Sciatic nerve (tissue), 2 donors: ENCODE measurements around the gene IRF2BP1. TPM values are rescaled to one million over a fixed set of nuclear protein-coding genes. Genes with fewer than 3 reads are reported as not detected.

ENCODE experiments used
- ATAC-seq: fragments of 200-7000 bp; cut with Tn5 transposase; one replicate; pipeline ENCODE4 v1.9.1; 2020; ENCODE audit warnings: mild to moderate bottlenecking, moderate library complexity
- DNase-seq: peaks from one replicate; pipeline ENCODE4 v3.0.0-alpha.2; 2020; ENCODE audit warnings: low spot score
- intact Hi-C: fragments of 100-400 bp; cut with DNase I; formaldehyde crosslinking; loops from one replicate; pipeline ENCODE4 v1.14.2; 2022
- total RNA-seq: library from RNA; stranded (reverse); fragmentation: NEBNext Ultra II Directional; extraction: Animal tissue kit (Norgen Biotek cat#: 25700); gene quantifications from one replicate; pipeline ENCODE4 v1.2.1, GENCODE V29; 2021
- donor health status: DM: no; HTN: no; CAD: no.
- donor health status: DM: no; HTN: no; CAD: no.

Gene IRF2BP1
- 21.0 TPM for total RNA-seq

- ATAC-seq (peak; percentile 95), DNase-seq (peak; percentile 94)
- intact Hi-C loops, result no loop called here
These were observed at the start of gene IRF2BP1 for GRCh38 chr19:45885556-45886426. Gene IRF2BP1, minus strand, starts transcription at chr19:45886141. Its CDS starts 367 bp downstream, at chr19:45885774.

DNA sequence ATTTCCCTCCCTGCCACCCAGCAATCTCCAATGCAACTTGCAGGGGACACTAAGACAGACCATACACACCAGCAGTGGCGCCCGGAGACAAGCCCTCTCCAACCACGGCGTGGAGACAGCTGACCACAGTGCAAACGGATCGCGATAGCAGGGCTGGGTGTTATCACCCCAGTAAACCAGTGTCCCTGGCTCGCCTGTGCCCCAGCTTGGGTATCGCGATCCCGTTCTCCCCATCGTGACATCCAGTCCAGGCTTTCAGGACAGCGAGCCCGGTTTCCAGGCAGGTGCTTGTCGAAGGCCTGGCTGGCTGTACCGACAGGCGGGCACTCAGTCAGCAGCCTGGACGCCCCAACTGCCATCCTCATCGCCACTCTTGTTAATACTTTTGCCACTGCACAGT is 49.3 kb upstream of the IRF2BP1 start:
- intact Hi-C loops, result no loop called here
- DNase-seq (no peak), ATAC-seq (no peak)

- ATAC-seq (no peak), DNase-seq (no peak)
- intact Hi-C loops, result no loop called here
These were observed 48.8 kb upstream of the IRF2BP1 start for GRCh38 chr19:45934551-45935230.

DNA sequence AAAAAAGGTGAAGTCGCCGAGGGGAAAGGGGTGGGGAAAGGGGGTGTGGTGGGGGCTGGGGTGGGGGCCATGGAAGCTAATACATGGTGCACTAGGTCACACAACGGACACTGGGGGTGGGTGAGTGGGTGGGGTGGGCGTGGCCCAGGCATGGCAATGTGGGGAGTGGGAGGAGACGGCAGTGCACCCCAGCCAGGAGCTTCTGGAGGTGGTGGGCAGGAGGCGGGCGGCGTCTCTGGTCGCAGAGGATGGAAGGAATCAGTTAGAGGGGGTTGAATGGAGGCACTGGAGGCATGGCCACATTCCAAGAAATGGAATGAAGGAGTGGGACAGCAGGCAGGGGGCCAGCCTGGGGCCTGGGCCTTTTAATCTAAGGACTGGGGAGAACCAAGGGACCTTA is 47.8 kb upstream of the IRF2BP1 start:
- ATAC-seq (no peak), DNase-seq (no peak)
- intact Hi-C loops, result no loop called here

DNA sequence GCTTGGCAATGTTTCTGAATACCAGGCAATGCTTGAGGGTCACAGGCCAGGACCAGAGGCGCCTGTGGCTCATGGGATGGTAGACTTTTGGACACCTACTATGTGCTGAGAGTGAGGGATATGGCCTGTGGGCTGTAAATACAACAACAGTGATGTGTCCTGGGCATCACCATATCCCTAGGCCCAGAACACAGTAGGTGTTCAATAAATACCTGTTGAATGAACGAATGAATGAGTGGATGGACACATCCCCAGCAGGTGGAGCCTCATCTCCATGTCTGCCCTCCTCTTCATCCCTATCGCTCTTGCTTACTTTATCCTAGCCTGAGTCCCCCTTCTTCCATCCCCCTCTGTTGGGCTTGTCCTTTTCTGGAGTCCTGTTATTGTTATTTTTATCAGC is 45.1 kb upstream of the IRF2BP1 start:
- no peak for DNase-seq
- ATAC-seq, result no peak
- intact Hi-C loops, result no loop called here

DNA sequence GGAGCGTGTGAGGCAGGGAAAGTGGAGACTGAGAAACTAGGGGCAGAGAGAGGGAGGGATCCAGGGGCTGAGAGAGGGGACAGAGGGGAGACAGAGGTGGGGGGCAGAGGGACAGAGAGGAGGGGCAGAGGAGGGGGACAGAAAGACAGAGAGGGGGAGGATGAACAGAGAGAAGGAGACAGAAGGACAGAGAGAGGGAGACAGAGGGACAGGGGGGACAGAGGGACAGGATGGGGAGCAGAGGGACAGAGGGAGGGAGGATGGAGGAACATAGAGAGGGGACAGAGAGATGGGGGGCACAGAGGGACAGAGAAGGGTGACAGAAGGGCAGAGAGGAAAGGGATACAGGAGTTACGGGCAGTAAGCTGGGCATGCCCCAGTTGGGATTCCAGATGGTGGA is 43.3 kb upstream of the IRF2BP1 start:
- DNase-seq, result no peak
- no peak for ATAC-seq
- intact Hi-C loops, result no loop called here

- peak; percentile 96 for DNase-seq
- intact Hi-C loops, result no loop called here
- ATAC-seq, result peak; percentile 96
These were observed 41.8 kb upstream of the IRF2BP1 start for GRCh38 chr19:45927565-45928261.

DNA sequence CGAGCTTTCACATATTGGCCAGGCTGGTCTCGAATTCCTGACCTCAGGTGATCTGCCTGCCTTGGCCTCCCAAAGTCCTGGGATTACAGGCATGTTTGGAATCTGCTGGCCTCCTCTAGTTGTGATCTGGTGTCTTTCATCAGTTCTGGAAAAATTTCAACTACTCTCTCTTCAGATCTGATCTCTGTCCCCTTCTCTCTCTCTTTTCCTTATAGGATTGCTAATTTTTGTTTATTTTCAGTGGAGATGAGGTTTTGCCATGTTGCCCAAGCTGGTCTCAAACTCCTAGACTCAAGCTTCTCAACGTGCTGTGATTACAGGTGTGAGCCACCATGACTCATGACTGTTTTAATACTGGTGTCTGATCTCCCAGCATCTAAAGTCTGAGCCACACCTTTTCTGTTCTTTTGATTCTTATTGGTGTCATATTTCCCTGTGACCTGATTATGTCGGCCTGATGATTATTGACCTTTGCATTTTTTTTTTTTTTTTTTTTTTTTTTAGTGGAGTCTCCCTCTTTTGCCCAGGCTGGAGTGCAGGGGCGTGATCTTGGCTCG is 39.0 kb upstream of the IRF2BP1 start:
- DNase-seq (no peak), ATAC-seq (no peak)
- intact Hi-C loops, result no loop called here

DNA sequence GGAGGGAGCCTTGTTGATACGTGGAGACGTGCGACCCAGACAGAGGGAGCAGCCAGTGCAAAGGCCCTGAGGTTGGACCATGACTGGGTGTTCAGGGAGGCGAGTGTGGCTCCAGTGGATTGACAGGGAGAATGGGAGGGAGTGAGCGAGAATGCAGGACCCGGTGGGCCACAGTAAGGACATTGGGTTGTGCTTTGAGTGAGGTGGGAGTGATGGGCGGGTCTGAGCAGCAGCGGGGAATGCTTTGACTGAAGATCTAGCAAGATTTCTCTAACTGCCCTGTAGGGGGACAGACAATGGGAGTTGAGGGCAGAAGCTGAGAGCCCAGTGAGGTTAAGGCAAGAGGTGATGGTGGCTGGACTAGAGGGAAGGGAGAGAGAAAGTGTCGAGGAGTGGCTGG is 36.3 kb upstream of the IRF2BP1 start:
- DNase-seq, result no peak
- ATAC-seq, result no peak
- intact Hi-C loops, result no loop called here

DNA sequence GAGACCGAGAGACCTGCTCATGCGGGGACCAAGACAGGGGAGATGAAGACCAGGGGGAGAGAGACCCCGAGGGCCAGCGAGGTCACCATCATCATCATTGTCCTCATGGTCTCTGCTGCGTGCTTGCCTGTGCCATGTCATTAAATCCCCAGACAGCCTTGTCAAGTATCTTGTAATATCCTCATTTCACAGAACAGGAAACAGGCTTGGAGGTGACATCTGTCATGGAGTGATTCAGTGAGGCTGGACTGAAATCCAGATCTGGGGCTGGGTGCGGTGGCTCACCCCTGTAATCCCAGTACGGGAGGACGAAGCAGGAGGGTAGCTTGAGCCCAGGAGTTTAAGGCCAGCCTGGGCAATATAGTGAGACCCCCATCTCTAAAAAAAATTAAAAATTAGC is 34.5 kb upstream of the IRF2BP1 start:
- no peak for DNase-seq
- ATAC-seq, result no peak
- intact Hi-C loops, result no loop called here

DNA sequence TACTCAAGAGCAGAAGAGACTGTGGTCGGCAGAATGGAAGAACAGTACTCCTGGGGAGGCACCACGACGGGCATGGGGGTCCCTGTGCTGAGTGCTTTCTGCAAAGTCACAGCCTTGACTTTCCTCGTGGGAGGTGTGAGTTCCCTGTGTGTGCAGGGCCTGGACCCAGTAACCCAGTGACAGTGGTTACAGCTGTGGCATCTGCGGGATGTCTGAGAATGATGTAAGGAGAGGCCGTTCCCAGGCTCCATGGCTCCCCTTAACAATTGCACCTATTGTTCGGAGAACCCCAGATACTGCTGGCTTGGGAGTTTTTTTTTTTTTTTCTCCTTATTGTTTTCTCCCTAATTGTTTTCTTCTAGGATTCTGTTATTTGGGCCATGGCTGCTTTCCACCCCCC is 33.7 kb upstream of the IRF2BP1 start:
- intact Hi-C loops, result no loop called here
- peak; percentile 28 for ATAC-seq
- DNase-seq, result no peak

- intact Hi-C loops, result no loop called here
- DNase-seq (no peak), ATAC-seq (no peak)
These were observed 32.8 kb upstream of the IRF2BP1 start for GRCh38 chr19:45918721-45919120.

- no peak for DNase-seq
- intact Hi-C loops, result no loop called here
- ATAC-seq, result no peak
These were observed 31.6 kb upstream of the IRF2BP1 start for GRCh38 chr19:45917421-45918091.

DNA sequence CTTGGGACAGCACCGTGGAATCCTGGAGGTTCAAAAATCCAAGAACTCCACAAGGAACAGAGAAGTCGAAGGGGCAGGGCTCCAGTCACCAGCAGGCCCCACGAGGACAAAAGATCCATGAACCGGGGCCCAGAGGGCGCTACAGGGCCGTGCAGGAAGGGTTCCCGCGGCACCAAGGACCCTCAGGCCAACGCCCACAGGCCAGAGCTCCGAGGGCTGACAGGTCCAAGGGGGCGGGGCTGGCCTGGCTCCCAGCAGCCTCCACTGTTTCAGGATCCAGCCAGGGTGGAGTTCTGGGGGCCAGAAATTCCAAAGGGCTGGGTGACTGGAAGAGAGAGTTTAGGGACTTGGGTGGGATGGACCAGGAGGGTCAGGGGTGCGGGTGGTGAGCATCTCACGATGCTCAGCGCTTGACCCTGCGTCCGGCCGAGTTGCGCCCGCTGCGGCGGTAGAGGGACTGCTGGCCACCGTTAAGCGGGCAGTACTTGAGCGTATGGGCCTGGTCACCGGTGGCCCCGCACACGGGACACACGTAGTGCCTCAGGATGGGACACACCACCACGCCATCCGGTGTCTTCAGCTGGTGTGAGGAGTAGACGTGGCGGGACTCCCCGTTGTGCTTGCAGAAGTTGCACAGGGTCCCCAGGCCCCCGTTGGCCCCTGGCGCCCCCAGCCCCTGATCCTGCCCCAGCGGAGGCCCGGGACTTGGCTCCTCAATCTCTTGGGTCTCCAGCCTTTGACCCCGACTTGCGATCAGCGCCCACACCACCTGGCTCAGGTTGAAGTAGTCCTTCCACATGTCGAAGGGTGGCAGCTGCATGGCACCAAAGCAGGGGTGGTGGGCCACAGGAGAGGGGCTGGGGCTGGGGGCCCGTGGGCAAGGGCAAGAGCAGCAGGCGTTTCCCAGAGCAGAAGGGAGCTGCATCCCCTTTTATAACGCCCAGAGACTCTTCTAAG is 28.2 kb upstream of the IRF2BP1 start, which contains the start of gene NANOS2:
Gene NANOS2, minus strand, starts transcription at position 905 of the 957 bp plus-strand sequence. Its CDS starts 85 bp downstream, at position 820.
- DNase-seq (no peak), ATAC-seq (no peak)
- intact Hi-C loops, result no loop called here

DNA sequence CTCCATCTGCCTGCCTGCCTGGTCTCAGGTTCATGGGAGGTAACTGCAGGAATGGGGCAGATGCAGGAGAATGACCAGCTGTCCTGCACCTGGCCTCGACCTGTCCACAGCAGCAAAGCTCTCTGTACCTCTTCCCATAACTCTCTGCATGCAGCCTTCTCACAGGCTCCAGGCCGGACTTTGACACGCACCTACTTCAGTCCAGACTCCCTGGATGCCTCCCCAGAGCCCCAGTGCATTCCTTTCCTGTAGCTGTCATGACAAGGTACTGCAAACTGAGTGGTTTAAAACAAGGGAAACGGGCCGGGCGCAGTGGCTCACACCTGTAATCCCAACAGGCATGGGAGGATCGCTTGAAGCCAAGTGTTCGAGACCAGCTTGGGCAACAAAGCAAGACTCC is 25.4 kb upstream of the IRF2BP1 start:
- intact Hi-C loops, result no loop called here
- no peak for ATAC-seq
- no peak for DNase-seq

DNA sequence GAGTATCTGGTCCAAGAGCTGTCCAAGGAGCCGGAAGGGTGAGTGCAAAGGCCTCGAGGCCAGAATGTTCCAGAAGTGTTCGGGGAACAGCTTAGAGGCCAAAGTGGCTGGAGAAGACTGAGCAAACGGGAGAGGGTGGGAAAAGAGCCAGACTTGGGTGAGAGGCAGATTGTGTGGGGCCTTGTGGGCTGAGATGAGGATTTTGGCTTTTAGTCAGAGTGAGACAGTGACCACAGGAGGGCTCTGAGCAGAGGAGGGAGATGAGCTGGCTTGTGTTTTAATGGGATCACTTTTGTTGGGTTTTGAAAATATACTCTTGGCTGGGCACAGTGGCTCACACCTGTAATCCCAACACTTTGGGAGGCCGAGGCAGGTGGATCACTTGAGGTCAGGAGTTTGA is 23.0 kb upstream of the IRF2BP1 start:
- ATAC-seq (no peak), DNase-seq (no peak)
- intact Hi-C loops, result no loop called here

- ATAC-seq, result no peak
- DNase-seq, result no peak
- intact Hi-C loops, result no loop called here
These were observed 20.3 kb upstream of the IRF2BP1 start for GRCh38 chr19:45906221-45906620.

DNA sequence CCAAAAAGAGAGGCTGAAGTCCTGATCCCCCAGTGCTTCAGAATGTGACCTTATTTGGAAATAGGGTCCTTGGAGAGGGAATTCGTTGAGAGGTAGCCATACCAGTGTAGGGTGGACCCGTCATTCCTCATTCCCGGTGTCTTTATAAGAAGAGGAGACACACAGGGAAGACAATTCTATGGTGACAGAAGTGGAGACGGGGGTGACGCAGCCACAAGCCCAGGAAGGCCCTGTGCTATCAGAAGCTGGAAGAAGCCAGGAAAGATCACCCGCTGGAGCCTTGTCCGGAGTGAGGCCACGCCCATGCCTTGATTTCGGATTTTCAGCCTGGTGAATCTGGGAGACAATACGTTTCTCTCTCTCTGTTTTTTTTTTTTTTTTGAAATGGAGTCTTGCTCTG is 19.1 kb upstream of the IRF2BP1 start:
- ATAC-seq (no peak), DNase-seq (no peak)
- intact Hi-C loops, result no loop called here
